HG03460 (cell line): ENCODE measurements around the gene TMEM18.

Source experiments
- ATAC-seq: cut with Tn5 transposase; IDR thresholded peaks from one replicate; pipeline ENCODE4 v1.9.1; 2021; ENCODE audit not compliant: unreplicated experiment

Gene TMEM18

GRCh38 chr2:623130-623922, 53.9 kb downstream of the TMEM18 start:
- no peak for ATAC-seq

GRCh38 chr2:622357-622756, 54.8 kb downstream of the TMEM18 start:
- ATAC-seq = no peak

GRCh38 chr2:621303-622099, 55.7 kb downstream of the TMEM18 start:
- no peak for ATAC-seq

GRCh38 chr2:620471-621302, 56.5 kb downstream of the TMEM18 start:
- no peak for ATAC-seq

GRCh38 chr2:620004-620403, 57.2 kb downstream of the TMEM18 start:
- ATAC-seq = no peak

GRCh38 chr2:618422-618990, 58.7 kb downstream of the TMEM18 start:
- no peak for ATAC-seq

- no peak for ATAC-seq
Observed at GRCh38 chr2:618005-618404, 59.2 kb downstream of the TMEM18 start.
